ENCODE results near the gene LYST.

The LYST gene

DNA sequence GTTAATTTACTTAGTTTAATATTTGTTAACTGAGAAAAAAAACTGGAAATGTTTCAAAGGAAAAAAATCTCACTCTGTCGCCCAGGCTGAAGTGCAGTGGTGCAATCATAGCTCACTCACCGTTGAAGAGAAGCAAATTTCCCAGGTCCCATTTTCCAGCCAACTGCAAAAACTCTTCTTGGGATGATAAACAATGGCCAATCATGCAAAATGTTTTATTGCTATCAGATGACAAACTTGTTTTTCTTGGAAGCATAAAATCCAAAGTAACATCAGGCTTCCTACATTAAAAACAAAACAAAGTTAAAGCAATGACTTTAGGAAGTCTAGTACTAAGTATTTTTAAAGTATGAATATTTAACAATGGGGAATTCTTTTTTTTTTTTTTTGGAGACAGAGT lies 84.9 kb downstream of the LYST start:
- TF ChIP-seq, protein P1, sequence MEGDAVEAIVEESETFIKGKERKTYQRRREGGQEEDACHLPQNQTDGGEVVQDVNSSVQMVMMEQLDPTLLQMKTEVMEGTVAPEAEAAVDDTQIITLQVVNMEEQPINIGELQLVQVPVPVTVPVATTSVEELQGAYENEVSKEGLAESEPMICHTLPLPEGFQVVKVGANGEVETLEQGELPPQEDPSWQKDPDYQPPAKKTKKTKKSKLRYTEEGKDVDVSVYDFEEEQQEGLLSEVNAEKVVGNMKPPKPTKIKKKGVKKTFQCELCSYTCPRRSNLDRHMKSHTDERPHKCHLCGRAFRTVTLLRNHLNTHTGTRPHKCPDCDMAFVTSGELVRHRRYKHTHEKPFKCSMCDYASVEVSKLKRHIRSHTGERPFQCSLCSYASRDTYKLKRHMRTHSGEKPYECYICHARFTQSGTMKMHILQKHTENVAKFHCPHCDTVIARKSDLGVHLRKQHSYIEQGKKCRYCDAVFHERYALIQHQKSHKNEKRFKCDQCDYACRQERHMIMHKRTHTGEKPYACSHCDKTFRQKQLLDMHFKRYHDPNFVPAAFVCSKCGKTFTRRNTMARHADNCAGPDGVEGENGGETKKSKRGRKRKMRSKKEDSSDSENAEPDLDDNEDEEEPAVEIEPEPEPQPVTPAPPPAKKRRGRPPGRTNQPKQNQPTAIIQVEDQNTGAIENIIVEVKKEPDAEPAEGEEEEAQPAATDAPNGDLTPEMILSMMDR (IDR thresholded peaks at IDR 0.05; ENCODE audit: insufficient read depth, low read length, poor library complexity, severe bottlenecking): no peak
- no peaks in the 10 kb centered on the region for H3K27me3 ChIP-seq (replicated peaks; ENCODE audit: control insufficient read depth, insufficient read depth, low read length)
- no peak for DNase-seq (ENCODE audit: extremely low read depth, insufficient read length)
- H3K36me3 ChIP-seq (ENCODE audit: control insufficient read depth, insufficient read depth, low read length): no peaks in the 10 kb centered on the region
- H3K4me3 ChIP-seq (replicated peaks; ENCODE audit: low read depth, low read length): no peak overlapping the region

DNA sequence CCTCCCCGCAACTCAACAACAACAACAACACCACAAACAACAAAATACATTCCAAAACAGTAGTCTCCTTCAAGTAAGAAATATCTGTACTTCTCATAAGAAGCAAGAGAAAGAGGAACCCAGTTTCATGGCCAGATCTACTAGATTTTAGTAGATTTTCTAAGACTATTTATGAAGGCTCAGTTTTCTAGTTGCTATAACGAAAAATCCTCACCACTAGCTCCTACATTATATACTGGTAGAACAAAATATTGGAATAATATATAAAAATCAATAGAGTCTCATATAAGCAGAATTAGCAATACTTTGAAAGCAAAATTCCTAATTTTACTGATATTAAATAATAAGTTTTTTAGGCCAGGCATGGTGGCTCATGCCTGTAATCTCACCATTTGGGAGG lies 86.9 kb downstream of the LYST start:
- DNase-seq (ENCODE audit: extremely low read depth, insufficient read length): no peak
- Histone ChIP-seq H3K27me3 (replicated peaks; ENCODE audit: control insufficient read depth, insufficient read depth, low read length) (no peaks in the 10 kb centered on the region), H3K36me3 (ENCODE audit: control insufficient read depth, insufficient read depth, low read length) (no peaks in the 10 kb centered on the region; the same call in 1 of the 2 replicates), H3K4me3 (replicated peaks; ENCODE audit: low read depth, low read length) (no peak overlapping the region)
- TF ChIP-seq, protein P1 (IDR thresholded peaks at IDR 0.05; ENCODE audit: insufficient read depth, low read length, poor library complexity, severe bottlenecking): no peak

DNA sequence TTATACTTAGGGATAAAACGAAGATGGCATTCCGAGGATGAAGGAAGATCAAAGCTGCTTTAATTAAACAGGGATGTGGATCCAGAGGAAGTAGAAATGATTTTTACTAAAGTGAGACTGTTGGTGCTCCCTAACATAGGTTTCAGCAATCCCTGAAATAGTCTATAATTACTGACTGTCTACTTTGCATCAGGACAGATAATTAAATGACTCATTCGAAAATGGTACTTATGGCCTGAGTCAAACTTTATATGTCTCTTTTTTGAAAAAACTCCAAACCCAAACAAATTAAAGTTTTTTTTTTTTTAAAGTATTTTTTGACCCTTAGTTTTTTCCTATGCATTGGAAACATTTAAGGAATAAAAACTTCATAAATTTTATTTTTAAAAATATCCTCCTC lies 90.3 kb downstream of the LYST start:
- no peak overlapping the region for H3K4me3 ChIP-seq (replicated peaks; ENCODE audit: low read depth, low read length)
- H3K36me3 ChIP-seq (ENCODE audit: control insufficient read depth, insufficient read depth, low read length): no peaks in the 10 kb centered on the region; the same call in 1 of the 2 replicates
- DNase-seq (ENCODE audit: extremely low read depth, insufficient read length): no peak
- H3K27me3 ChIP-seq (replicated peaks; ENCODE audit: control insufficient read depth, insufficient read depth, low read length): no peaks in the 10 kb centered on the region
- TF ChIP-seq, protein P1 (IDR thresholded peaks at IDR 0.05; ENCODE audit: insufficient read depth, low read length, poor library complexity, severe bottlenecking): no peak

DNA sequence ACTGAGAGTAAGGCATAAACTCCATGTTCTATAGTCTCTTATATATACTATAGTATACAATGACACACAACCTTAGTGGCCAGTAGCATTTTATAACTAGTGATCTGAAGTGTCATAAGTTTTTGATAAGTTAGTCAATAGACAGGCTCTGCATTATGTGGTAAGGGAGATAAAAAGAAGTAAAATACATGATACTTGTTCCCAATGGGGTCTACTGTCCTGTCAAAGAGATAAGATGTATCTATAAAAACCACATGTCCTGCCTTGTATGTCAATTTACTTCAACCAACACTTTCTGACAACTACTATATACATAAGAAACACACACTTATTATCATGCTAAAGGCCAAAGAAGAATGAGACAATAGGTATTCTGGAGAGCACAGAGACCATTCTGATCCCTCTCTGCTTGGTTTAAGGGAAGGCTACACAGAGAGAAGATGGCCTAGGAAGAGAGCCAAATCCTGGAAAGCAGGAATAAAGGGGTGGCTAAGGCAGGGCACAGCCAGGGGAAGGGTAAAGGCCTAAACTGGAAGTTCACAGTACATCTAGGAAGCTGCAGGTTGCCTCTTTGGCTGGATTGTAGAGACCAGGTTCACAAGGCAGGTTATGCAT lies 91.4 kb downstream of the LYST start:
- H3K4me3 ChIP-seq (replicated peaks; ENCODE audit: low read depth, low read length): no peak overlapping the region
- no peaks in the 10 kb centered on the region for H3K27me3 ChIP-seq (replicated peaks; ENCODE audit: control insufficient read depth, insufficient read depth, low read length)
- TF ChIP-seq, protein P1 (IDR thresholded peaks at IDR 0.05; ENCODE audit: insufficient read depth, low read length, poor library complexity, severe bottlenecking): no peak
- DNase-seq (ENCODE audit: extremely low read depth, insufficient read length): no peak
- H3K36me3 ChIP-seq (ENCODE audit: control insufficient read depth, insufficient read depth, low read length): no peaks in the 10 kb centered on the region; the same call in 1 of the 2 replicates

DNA sequence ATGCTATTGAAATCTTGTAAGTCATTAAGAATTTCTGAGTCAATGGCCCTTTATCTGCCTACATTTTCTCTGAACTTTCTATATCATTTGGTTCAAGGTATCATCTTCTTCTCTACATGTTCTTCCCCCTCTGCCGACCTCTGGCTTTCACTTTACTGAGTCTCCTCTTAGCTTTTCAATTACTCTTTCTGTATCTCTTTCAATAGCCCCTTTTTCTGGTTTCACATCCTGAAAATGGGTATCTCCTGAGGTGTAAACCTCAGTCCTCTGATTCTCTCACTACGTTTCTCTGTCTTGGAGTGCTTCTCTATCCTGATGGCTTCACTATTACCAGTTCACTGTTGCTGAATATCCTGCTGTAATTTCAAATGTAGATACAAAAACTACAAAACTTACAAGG lies 98.9 kb downstream of the LYST start:
- Histone ChIP-seq H3K36me3 (ENCODE audit: control insufficient read depth, insufficient read depth, low read length) (no peaks in the 10 kb centered on the region), H3K4me3 (replicated peaks; ENCODE audit: low read depth, low read length) (no peak overlapping the region), H3K27me3 (replicated peaks; ENCODE audit: control insufficient read depth, insufficient read depth, low read length) (no peaks in the 10 kb centered on the region)
- TF ChIP-seq, protein P1 (IDR thresholded peaks at IDR 0.05; ENCODE audit: insufficient read depth, low read length, poor library complexity, severe bottlenecking): no peak
- DNase-seq (ENCODE audit: extremely low read depth, insufficient read length): peak; percentile 11
